ENCODE results near the gene C1QTNF8.

C1QTNF8 gene, protein sequence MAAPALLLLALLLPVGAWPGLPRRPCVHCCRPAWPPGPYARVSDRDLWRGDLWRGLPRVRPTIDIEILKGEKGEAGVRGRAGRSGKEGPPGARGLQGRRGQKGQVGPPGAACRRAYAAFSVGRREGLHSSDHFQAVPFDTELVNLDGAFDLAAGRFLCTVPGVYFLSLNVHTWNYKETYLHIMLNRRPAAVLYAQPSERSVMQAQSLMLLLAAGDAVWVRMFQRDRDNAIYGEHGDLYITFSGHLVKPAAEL

DNA sequence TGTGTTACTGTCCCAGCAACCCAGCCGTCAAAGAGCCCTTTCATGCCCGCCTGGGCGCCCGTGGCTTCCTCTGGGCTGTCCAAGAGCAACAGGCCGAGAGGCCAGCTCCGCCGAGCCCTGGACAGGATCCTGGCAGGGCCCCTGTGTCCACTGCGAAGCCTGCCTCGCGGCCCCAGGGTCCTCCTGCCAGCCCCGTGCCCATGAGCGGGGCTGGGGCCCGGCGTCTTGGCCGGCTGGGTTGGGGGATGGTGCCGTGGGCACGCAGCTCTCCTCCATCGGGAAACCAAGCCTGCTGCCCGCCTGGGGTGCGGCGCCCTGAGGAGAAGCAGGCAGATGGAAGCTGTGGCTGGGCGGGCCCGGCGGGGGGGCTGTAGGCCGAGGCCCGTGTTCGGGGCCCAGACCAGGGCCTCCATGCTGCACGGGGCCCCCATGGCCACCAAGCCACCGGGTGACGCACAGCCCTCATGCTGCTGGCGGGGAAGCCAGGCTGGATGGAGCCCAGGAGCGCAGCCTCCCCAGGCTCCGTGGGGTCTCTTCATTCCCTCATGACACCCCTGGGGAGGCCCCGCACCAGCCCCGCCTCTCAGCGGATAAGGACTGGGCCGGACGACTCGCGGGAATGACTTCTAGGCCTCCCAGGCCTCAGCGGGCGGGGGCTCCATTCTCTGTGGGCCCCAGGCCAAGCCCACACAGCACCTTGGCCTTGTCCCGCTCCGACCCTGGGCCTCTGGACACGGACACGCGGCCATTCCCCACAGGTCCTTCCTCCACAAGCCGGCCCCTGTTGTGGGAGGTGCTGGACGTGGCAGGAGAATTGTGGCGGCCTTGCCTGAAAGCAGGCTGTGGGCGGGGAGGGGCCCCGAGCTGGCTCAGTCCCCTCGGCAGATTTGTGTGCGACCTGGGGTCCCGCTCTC lies at the start of gene C1QTNF8:
Gene C1QTNF8, minus strand, starts transcription at position 76 of the 914 bp plus-strand sequence. CDS start 1,322 bp downstream, outside the sequence.
- no peak for DNase-seq (ENCODE audit: low read depth, low spot score)
- H3K4me3 ChIP-seq (ENCODE audit: low read depth, low read length) = no peak within 1 kb of the TSS

DNA sequence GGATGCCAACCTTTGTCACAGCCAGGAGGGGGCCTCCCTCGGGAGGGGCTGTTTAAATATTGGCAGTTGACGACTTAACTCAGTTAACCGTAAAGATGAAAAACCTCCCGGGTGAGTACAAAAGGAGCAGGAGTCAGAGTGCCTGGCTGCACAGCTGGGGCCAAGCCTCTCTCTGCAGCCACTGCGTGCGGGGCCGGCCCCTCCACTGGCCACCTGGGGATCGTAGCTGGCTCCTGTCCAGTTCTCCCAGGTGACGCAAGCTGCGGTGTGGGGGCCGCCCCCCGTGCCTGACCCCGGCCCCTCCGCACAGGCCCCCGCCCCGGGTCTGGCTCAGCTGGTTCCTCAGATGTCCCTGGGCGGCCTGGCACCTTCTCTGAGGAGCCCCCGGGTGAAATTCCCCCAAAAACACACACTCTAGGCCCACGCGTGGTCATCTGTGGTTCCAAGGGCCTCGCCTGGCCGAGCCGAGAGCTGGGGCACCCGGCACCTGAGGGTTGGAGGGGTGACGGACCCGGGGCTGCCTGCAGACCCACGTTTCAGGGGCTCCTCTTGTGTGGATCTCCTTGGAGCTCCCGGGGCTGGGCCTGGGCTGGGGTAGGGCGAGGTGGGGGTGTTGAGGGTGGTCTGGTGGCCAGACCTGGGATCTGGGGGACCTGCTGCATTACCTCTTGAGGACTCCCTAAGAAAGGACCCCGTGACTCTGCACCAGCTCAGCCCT lies 49.5 kb upstream of the C1QTNF8 start:
- no peak overlapping the region for H3K4me3 ChIP-seq (ENCODE audit: low read depth, low read length)
- no peak for DNase-seq (ENCODE audit: low read depth, low spot score)
- TF ChIP-seq, protein P1, sequence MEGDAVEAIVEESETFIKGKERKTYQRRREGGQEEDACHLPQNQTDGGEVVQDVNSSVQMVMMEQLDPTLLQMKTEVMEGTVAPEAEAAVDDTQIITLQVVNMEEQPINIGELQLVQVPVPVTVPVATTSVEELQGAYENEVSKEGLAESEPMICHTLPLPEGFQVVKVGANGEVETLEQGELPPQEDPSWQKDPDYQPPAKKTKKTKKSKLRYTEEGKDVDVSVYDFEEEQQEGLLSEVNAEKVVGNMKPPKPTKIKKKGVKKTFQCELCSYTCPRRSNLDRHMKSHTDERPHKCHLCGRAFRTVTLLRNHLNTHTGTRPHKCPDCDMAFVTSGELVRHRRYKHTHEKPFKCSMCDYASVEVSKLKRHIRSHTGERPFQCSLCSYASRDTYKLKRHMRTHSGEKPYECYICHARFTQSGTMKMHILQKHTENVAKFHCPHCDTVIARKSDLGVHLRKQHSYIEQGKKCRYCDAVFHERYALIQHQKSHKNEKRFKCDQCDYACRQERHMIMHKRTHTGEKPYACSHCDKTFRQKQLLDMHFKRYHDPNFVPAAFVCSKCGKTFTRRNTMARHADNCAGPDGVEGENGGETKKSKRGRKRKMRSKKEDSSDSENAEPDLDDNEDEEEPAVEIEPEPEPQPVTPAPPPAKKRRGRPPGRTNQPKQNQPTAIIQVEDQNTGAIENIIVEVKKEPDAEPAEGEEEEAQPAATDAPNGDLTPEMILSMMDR (IDR thresholded peaks at IDR 0.05; ENCODE audit: low read depth, low read length) = no peak
- in situ Hi-C loops (cut with HindIII; ENCODE audit: low sequenced_read_pairs) = no loop called here

More for the DNA sequence above, at the start of gene C1QTNF8:
- in situ Hi-C loops (cut with HindIII; ENCODE audit: low sequenced_read_pairs) = no loop called here
- TF ChIP-seq, protein P1 (IDR thresholded peaks at IDR 0.05; ENCODE audit: low read depth, low read length) = no peak

DNA sequence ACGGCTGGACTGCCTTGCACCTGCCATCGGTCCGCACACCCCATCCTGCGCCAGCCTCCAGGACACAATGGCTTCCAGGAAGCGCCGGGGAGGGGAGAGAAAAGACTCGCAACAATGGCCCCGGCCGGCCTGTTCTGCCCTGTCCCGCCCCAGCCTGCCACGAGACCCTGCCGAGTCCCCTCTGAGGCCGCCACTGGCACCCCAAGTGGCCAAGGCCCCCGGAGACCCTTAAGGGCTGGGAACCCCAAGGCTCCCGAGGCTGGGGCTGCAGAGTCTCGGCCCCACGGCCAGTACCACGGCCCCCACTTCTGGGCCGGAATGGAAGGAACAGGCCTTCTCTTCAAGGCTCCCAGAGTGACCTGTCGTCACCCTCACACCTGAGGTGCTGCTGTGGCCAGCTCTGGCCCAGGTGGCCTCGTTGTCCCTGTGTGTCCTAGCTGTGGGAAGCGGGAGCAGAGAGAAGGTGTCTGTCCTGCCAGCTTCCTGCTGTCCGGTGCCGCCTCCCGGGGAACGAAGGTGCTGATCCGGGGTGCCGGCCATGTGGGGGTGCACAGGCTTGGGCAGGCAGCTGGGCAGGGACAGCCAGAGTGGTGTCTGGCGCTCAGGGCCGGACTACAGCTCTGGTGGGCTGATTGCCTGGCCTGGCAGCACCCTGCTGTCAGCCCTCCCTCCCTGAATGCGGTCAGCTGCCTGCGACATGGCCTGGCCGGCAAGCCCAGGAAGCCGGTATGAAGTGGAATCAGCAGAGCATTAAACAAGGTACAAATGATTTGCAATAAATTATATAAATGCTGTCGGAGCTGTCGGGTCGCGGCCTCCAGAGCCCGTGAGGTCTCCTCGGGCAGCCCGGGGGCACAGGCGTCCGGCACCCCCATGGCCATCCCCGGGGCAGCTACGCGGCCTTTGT lies 48.7 kb upstream of the C1QTNF8 start:
- H3K4me3 ChIP-seq (ENCODE audit: low read depth, low read length) = no peak overlapping the region
- TF ChIP-seq, protein P1 (IDR thresholded peaks at IDR 0.05; ENCODE audit: low read depth, low read length) = no peak
- no peak for DNase-seq (ENCODE audit: low read depth, low spot score)
- in situ Hi-C loops (cut with HindIII; ENCODE audit: low sequenced_read_pairs) = no loop called here

DNA sequence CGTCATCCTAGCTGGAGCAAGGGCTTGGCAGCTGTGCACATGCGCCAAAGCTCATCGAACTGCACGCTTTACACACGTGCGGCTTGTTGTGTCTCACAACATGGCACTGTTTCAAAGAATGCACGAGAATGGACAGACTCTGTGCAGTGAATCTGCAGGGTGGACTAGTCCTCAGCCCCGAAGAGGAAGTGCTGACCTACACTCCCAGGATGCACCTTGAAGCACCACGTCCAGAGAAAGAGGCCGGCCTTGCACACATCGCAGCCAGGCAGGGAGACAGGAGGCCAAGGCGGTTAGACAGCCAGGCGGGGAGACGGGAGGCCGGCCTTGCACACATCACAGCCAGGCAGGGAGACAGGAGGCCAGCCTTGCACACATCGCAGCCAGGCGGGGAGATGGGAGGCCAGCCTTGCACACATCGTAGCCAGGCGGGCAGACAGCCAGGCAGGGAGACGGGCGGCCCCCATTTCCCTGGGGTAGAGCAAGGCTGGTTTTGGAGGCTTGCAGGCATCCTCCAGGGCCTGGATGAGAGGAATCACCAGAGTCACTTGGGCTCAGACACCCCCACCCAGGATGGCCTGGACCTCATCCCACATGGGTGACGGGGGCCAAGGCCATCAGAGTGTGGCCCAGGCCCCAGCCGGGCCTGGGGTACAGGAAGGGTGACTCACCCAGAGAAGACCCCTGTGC lies 47.9 kb upstream of the C1QTNF8 start:
- TF ChIP-seq, protein P1 (IDR thresholded peaks at IDR 0.05; ENCODE audit: low read depth, low read length) = no peak
- H3K4me3 ChIP-seq (ENCODE audit: low read depth, low read length) = no peak overlapping the region
- no peak for DNase-seq (ENCODE audit: low read depth, low spot score)
- in situ Hi-C loops (cut with HindIII; ENCODE audit: low sequenced_read_pairs) = no loop called here

DNA sequence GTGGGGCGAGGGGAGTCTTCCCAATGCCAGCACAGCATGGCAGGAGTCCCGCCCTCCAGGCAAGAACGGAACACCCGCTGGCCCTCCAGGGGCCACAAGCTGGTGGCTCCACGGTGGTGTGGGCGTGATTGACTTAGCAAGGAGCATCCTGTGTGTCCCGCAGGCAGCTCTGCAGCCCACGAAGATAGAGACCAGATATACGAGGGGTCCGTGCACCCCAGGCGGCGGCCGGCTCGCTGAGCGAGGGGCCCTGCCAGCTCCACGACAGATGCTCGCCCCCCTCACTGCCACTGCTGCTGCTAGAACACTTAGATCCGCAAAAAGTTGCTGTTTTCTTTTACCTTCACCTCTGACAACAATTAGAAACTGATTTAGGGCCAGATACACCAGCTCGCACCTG lies 46.9 kb upstream of the C1QTNF8 start:
- in situ Hi-C loops (cut with HindIII; ENCODE audit: low sequenced_read_pairs) = no loop called here
- TF ChIP-seq, protein P1 (IDR thresholded peaks at IDR 0.05; ENCODE audit: low read depth, low read length) = no peak

More for the DNA sequence above, 46.9 kb upstream of the C1QTNF8 start:
- no peak for DNase-seq (ENCODE audit: low read depth, low spot score)
- no peak overlapping the region for H3K4me3 ChIP-seq (ENCODE audit: low read depth, low read length)

Measured in astrocyte of the spinal cord (primary cell).